H1 (cell line): ENCODE results near the gene LTA.

Experiments
- ASH2L ChIP-seq: fragments of 200-600, 300-600 bp; sonication (generic); IDR thresholded peaks from one replicate; pipeline ENCODE4 v1.7.1; 2017; ENCODE audit warnings: low read length
- CHD2 ChIP-seq: IDR thresholded peaks from 2 replicates; pipeline ENCODE4 v1.6.1; 2012; ENCODE audit warnings: low read length, improper control_type of control experiment
- CREB1 ChIP-seq: IDR thresholded peaks from 2 replicates; pipeline ENCODE4 v1.6.1; 2012; ENCODE audit warnings: inconsistent platforms
- EGR1 ChIP-seq: IDR thresholded peaks from 2 replicates; pipeline ENCODE4 v1.6.1; 2011; ENCODE audit warnings: low read depth, low read length, borderline replicate concordance
- HDAC2 ChIP-seq, 2 experiments: fragments of 300-600 bp in 1 of 2; sonication (generic) in 1 of 2; IDR thresholded peaks; 2 replicates each; pipeline ENCODE4 v1.6.1; 2011 to 2012; ENCODE audit warnings: low read depth in 2 of 2, low read length in 2 of 2, mild to moderate bottlenecking in 2 of 2, moderate library complexity in 2 of 2, borderline replicate concordance in 1 of 2, inconsistent platforms in 1 of 2
- JUN ChIP-seq: IDR thresholded peaks from 2 replicates; pipeline ENCODE4 v1.6.1; 2011; ENCODE audit warnings: low read depth, mild to moderate bottlenecking, improper control_type of control experiment, low read length
- NANOG ChIP-seq: IDR thresholded peaks from 2 replicates; pipeline ENCODE4 v1.6.1; 2011; ENCODE audit warnings: low read length, low read depth, mild to moderate bottlenecking, inconsistent platforms; ENCODE audit not compliant: insufficient read depth, poor library complexity, severe bottlenecking
- POLR2A ChIP-seq, 2 experiments: IDR thresholded peaks; 1 replicate in 1 of 2; 2 replicates in 1 of 2; pipeline ENCODE4 v1.6.1; 2011; ENCODE audit warnings: low read depth in 2 of 2, low read length in 2 of 2, mild to moderate bottlenecking in 2 of 2; ENCODE audit errors: control extremely low read depth in 1 of 2
- RNF2 ChIP-seq: fragments of 200-900, 300-1000 bp; sonication (generic); IDR thresholded peaks from 2 replicates; pipeline ENCODE4 v1.7.1; 2016; ENCODE audit warnings: borderline replicate concordance, low read depth, mild to moderate bottlenecking, antibody characterized with exemption, low read length; ENCODE audit not compliant: poor library complexity, severe bottlenecking; ENCODE audit errors: missing control alignments
- RXRA ChIP-seq: IDR thresholded peaks from 2 replicates; pipeline ENCODE4 v1.6.1; 2011; ENCODE audit warnings: low read depth, mild to moderate bottlenecking, low read length, moderate library complexity; ENCODE audit not compliant: insufficient read depth
- SAP30 ChIP-seq: fragments of 300-600 bp; sonication (generic); IDR thresholded peaks from 2 replicates; pipeline ENCODE4 v1.7.1; 2012; ENCODE audit warnings: low read length, moderate library complexity, mild to moderate bottlenecking, inconsistent platforms; ENCODE audit not compliant: insufficient read depth, insufficient replicate concordance
- SIN3A ChIP-seq, 2 experiments: IDR thresholded peaks in 1 of 2; conservative IDR thresholded peaks in 1 of 2; 2 replicates each; pipeline ENCODE4 v1.6.1; 2011 to 2012; ENCODE audit warnings: low read length in 2 of 2, improper control_type of control experiment in 1 of 2, low read depth in 1 of 2, mild to moderate bottlenecking in 1 of 2
- TF ChIP-seq, protein P1 (sequence below), 3 experiments: IDR thresholded peaks; 1 replicate in 2 of 3; 2 replicates in 1 of 3; pipeline versions ENCODE4 v1.5.1 to v1.6.1; 2011; ENCODE audit warnings: low read length in 3 of 3, mild to moderate bottlenecking in 3 of 3, inconsistent platforms in 2 of 3, low read depth in 1 of 3, moderate library complexity in 1 of 3; ENCODE audit not compliant: insufficient read depth in 1 of 3; ENCODE audit errors: control extremely low read depth in 1 of 3
- TF ChIP-seq, protein P2 (sequence below): IDR thresholded peaks from 2 replicates; pipeline ENCODE4 v1.6.1; 2011; ENCODE audit warnings: low read length, improper control_type of control experiment

DNA sequence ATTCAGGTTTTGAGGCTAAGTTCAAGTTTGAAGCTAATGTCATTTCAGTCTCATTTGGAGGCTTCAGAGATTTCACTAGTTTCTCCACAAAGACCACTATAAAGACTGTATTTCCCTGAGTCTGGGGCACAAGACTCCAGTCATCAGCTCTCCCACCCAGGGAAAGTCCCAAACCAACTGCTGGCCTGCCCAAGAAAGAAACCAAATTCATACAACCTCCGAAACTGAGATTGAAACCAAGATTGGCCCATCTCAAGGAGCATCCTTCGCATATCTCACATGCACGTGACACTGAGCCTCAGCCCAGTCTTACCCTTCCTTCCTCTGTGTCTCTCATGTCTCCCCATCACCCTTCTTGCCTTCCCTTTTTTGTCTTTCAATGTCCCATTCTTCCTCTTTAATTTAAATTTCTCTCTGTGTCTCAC is 3.5 kb upstream of the LTA start:
- TF ChIP-seq, protein P1, sequence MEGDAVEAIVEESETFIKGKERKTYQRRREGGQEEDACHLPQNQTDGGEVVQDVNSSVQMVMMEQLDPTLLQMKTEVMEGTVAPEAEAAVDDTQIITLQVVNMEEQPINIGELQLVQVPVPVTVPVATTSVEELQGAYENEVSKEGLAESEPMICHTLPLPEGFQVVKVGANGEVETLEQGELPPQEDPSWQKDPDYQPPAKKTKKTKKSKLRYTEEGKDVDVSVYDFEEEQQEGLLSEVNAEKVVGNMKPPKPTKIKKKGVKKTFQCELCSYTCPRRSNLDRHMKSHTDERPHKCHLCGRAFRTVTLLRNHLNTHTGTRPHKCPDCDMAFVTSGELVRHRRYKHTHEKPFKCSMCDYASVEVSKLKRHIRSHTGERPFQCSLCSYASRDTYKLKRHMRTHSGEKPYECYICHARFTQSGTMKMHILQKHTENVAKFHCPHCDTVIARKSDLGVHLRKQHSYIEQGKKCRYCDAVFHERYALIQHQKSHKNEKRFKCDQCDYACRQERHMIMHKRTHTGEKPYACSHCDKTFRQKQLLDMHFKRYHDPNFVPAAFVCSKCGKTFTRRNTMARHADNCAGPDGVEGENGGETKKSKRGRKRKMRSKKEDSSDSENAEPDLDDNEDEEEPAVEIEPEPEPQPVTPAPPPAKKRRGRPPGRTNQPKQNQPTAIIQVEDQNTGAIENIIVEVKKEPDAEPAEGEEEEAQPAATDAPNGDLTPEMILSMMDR (IDR thresholded peaks at IDR 0.05; ENCODE audit: control extremely low read depth in 1 of 3, insufficient read depth in 1 of 3, low read depth in 1 of 3, low read length in 3 of 3), result no peak
- TF ChIP-seq CHD2, result no peak
- no peak for TF ChIP-seq SAP30
- TF ChIP-seq SIN3A (conservative IDR thresholded peaks at IDR 0.05 in 1 of 2, IDR thresholded peaks at IDR 0.05 in 1 of 2; ENCODE audit: low read depth in 1 of 2, low read length in 2 of 2), result no peak
- no peak for TF ChIP-seq EGR1
- no peak for TF ChIP-seq ASH2L
- no peak for TF ChIP-seq HDAC2 (IDR thresholded peaks at IDR 0.05; ENCODE audit: borderline replicate concordance in 1 of 2, low read depth in 2 of 2, low read length in 2 of 2)
- no peak for TF ChIP-seq NANOG
- no peak for TF ChIP-seq RNF2
- TF ChIP-seq, protein P2, sequence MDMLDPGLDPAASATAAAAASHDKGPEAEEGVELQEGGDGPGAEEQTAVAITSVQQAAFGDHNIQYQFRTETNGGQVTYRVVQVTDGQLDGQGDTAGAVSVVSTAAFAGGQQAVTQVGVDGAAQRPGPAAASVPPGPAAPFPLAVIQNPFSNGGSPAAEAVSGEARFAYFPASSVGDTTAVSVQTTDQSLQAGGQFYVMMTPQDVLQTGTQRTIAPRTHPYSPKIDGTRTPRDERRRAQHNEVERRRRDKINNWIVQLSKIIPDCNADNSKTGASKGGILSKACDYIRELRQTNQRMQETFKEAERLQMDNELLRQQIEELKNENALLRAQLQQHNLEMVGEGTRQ, result no peak
- TF ChIP-seq POLR2A (IDR thresholded peaks at IDR 0.05; ENCODE audit: control extremely low read depth in 1 of 2, low read depth in 2 of 2, low read length in 2 of 2), result no peak
- TF ChIP-seq JUN, result no peak
- no peak for TF ChIP-seq RXRA
- TF ChIP-seq CREB1, result no peak
